Transverse colon (tissue), 4 donors: ENCODE results near the gene MRPL28. TPM values are rescaled to one million over a fixed set of nuclear protein-coding genes. Genes with fewer than 3 reads are reported as not detected.

ENCODE experiments used
- DNase-seq: peaks from one replicate; pipeline ENCODE4 v3.0.0-alpha.2; 2019
- H3K27ac ChIP-seq, 4 donors: fragments of 200-600 bp; sonication (generic); 2 replicates each; pipeline ENCODE4 v1.5.1; 2016 to 2018; ENCODE audit warnings: inconsistent platforms in 4 of 4
- H3K27me3 ChIP-seq: fragments of 200-600 bp; sonication (generic); 2 replicates; pipeline ENCODE4 v1.5.1; 2017; ENCODE audit warnings: inconsistent platforms
- H3K36me3 ChIP-seq, 4 donors: fragments of 200-600 bp; sonication (generic); 2 replicates each; pipeline ENCODE4 v1.5.1; 2017 to 2019; ENCODE audit warnings: inconsistent platforms in 4 of 4
- H3K4me1 ChIP-seq, 4 donors: fragments of 200-600 bp; sonication (generic); 2 replicates each; pipeline ENCODE4 v1.5.1; 2017 to 2020; ENCODE audit warnings: inconsistent platforms in 4 of 4
- H3K4me3 ChIP-seq, 4 donors: fragments of 200-600 bp; sonication (generic); 1 replicate in 1 of 4; 2 replicates in 3 of 4; pipeline versions ENCODE4 v1.5.1 to v1.6.1; 2017 to 2019; ENCODE audit warnings: inconsistent platforms in 4 of 4
- H3K9me3 ChIP-seq, 2 donors: fragments of 200-600 bp; sonication (generic); 2 replicates each; pipeline ENCODE4 v1.5.1; 2017 to 2019; ENCODE audit warnings: inconsistent platforms in 2 of 2
- EP300 ChIP-seq: sonication (generic); formaldehyde crosslinking; IDR thresholded peaks from one replicate; pipeline ENCODE4 v1.6.1; 2017; ENCODE audit warnings: antibody characterized with exemption, low read depth
- POLR2A ChIP-seq: fragments of 450-650 bp; IDR thresholded peaks from one replicate; pipeline ENCODE4 v1.6.1; 2016; ENCODE audit warnings: antibody characterized with exemption, mild to moderate bottlenecking, moderate library complexity
- POLR2AphosphoS5 ChIP-seq, 3 donors: sonication (generic); formaldehyde crosslinking; IDR thresholded peaks; one replicate each; pipeline ENCODE4 v1.6.1; 2016; ENCODE audit warnings: antibody characterized with exemption in 3 of 3
- WGBS, 2 donors: methylation state at CpG; one replicate each; pipeline ENCODE4 v1.1.5; 2018; ENCODE audit warnings: low coverage in 1 of 2; 5-methylcytosine and 5-hydroxymethylcytosine counted together
- in situ Hi-C, 4 donors: fragments of 200-750 bp; cut with MboI; loops; one replicate each; pipeline versions ENCODE4 v1.15.0 to v1.15.1; 2017; ENCODE audit warnings: low sequenced_read_pairs in 3 of 4, low pct_ligation_motif_present in 1 of 4, low pct_unique_long_range_greater_than_20kb in 1 of 4
- intact Hi-C: fragments of 100-400 bp; cut with DNase I; formaldehyde crosslinking; loops from one replicate; pipeline ENCODE4 v1.15.1; 2023; ENCODE audit warnings: low total_unique reads
- total RNA-seq, 4 donors: library from RNA; depleted of rRNA; stranded (reverse); fragments of >200 nt; gene quantifications; one replicate each; pipeline ENCODE4 v1.1.0, GENCODE V29; 2016
- TF ChIP-seq, protein P1 (sequence below), 5 experiments: fragments of 200-600 bp in 3 of 5; fragments of 450-650 bp in 2 of 5; sonication (generic) in 3 of 5; IDR thresholded peaks; 1 replicate in 2 of 5; 2 replicates in 3 of 5; pipeline ENCODE4 v1.5.1; 2016 to 2017; ENCODE audit warnings: antibody characterized with exemption in 5 of 5, inconsistent platforms in 3 of 5, mild to moderate bottlenecking in 2 of 5, moderate library complexity in 1 of 5

The MRPL28 gene
- total RNA-seq, 4 donors from 2014 or later, result 24.7 to 81.2 (median 53.0) TPM

DNA sequence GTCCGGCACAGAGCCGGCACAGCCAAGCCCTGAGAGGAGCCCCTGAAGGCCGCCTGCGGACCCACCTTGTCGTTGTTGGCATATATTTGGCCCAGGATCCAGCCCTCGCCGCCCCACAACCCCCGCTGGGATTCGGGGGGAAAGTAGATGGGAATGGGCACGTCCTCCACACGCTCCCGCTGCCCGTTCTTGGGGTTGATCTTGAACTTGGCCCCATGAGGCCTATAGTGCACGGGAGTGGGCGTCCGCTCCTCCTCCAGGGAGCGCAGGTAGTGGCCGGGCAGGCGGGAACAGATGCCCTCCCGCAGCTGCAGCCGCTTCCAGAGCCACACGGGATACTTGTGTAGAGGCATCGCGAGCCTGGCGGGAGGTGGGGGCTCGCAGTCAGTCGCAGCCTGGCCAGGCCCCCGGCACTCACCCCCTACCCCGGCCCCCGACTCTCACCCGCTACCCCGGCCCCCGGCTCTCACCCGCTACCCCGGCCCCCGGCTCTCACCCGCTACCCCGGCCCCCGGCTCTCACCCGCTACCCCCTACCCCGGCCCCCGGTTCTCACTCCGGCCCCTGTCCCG, 387 bp downstream of the MRPL28 start:
- peaks cover 12 to 19% (median 13%) of the 10 kb centered on the region in 4 donors for H3K4me1 ChIP-seq
- peak overlapping the region; percentile 38 to 61 (median 40) for H3K4me3 ChIP-seq
- peaks cover 0 to 21% (median 5%) of the 10 kb centered on the region in 4 donors for H3K36me3 ChIP-seq
- intact Hi-C loops (no loop called here), in situ Hi-C loops (no loop called here)
- 28 to 45% methylated on average over 4 to 28 of the region's 44 CpGs for WGBS, 2 donors
- no peak for TF ChIP-seq EP300
- no peak for DNase-seq
- no peaks in the 10 kb centered on the region for H3K27me3 ChIP-seq
- H3K9me3 ChIP-seq, result no peaks in the 10 kb centered on the region
- H3K27ac ChIP-seq, result peak overlapping the region in 3 of 4 donors; percentile 71 to 84 (median 74)

DNA sequence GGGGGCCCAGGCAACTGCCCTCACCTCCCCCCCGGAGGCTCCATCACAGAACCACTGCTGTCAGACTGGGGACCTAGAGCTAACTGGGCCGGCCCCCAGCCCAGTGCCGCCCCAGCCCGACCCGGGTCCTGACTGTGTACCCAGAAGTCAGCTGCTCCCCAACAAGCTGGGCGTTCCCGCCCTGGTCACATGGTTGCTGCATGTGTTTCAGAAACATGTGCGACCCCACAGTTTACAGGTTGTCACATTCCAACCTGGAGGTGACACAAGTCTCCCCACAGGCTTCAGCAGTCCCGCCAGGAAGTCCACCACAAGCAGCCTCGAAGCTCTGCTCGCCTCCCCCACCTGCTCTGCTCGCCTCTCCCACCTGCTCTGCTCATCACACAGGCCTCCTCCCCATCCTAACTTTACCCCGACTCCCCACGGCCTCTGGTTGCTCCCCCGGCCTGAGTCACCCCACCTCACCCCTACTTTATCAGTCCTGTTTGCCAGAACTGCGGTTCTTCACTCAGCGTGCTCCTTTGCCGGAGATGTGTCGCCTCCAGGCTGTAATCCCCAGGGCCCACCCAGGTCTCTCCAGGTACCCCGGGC, 968 bp downstream of the MRPL28 start:
- Histone ChIP-seq H3K27me3 (peaks cover 5% of the 10 kb centered on the region), H3K4me1 (peaks cover 12 to 19% (median 13%) of the 10 kb centered on the region in 4 donors), H3K4me3 (peak overlapping the region in 1 of 4 donors; percentile 61), H3K36me3 (peaks cover 0 to 15% (median 4%) of the 10 kb centered on the region in 4 donors), H3K27ac (no peak overlapping the region), H3K9me3 (no peaks in the 10 kb centered on the region)
- no peak for TF ChIP-seq POLR2A
- TF ChIP-seq, protein P1, sequence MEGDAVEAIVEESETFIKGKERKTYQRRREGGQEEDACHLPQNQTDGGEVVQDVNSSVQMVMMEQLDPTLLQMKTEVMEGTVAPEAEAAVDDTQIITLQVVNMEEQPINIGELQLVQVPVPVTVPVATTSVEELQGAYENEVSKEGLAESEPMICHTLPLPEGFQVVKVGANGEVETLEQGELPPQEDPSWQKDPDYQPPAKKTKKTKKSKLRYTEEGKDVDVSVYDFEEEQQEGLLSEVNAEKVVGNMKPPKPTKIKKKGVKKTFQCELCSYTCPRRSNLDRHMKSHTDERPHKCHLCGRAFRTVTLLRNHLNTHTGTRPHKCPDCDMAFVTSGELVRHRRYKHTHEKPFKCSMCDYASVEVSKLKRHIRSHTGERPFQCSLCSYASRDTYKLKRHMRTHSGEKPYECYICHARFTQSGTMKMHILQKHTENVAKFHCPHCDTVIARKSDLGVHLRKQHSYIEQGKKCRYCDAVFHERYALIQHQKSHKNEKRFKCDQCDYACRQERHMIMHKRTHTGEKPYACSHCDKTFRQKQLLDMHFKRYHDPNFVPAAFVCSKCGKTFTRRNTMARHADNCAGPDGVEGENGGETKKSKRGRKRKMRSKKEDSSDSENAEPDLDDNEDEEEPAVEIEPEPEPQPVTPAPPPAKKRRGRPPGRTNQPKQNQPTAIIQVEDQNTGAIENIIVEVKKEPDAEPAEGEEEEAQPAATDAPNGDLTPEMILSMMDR (IDR thresholded peaks at IDR 0.05), result no peak
- TF ChIP-seq POLR2AphosphoS5 (IDR thresholded peaks at IDR 0.05), result no peak
- TF ChIP-seq EP300, result no peak
- intact Hi-C loops (no loop called here), in situ Hi-C loops (no loop called here)
- 80 to 82% methylated on average over 2 to 19 of the region's 20 CpGs for WGBS, 2 donors
- no peak for DNase-seq

DNA sequence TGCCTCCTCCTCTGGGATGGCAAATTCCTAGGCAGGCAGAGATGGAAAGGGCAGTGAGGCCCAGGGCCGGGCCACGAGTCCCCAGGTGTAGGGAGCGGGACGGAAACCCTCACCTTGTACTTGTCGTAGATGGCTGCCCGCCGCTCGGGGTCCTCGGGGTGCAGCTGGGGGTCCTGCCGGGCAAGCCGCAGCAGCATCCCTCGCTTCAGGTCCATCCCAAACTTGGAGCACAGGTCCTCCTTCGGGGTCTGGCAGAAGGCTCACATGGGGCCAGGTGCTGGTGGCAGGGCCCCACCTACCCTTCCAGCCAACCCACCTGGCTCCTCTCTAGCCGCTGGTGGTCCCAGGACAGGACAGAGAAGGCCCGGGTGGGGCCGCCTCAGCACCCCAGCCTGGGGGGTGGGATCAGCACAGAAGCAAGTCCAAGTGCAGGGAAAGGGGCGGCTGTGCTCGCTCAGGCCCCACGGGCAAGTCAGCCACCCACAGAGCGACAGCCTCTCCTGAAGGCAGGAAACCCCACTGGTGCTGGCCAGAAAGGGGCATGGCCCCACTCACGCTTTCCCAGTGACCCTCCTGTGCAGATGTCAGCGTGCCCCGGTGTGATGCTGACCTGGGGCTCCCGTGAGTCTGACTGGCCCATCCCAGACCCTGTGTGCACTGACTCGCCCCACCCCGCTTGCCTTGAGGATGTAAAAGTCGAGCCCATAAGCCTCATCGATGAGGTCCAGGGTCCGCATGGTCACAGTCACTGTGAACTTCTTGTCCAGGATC, 1.8 kb downstream of the MRPL28 start:
- no peak for TF ChIP-seq POLR2AphosphoS5 (IDR thresholded peaks at IDR 0.05)
- Histone ChIP-seq H3K36me3 (peaks cover 0 to 15% (median 4%) of the 10 kb centered on the region in 4 donors), H3K27ac (no peak overlapping the region), H3K4me3 (no peak overlapping the region), H3K27me3 (peaks cover 11% of the 10 kb centered on the region), H3K4me1 (peaks cover 12 to 19% (median 13%) of the 10 kb centered on the region in 4 donors), H3K9me3 (no peaks in the 10 kb centered on the region)
- intact Hi-C loops, result no loop called here
- in situ Hi-C loops, result no loop called here
- peak; percentile 8 for DNase-seq
- WGBS, 2 donors, result 88% methylated on average over 29 of the region's 29 CpGs; no CpG with 5 or more reads in 1 of the 2 donors

DNA sequence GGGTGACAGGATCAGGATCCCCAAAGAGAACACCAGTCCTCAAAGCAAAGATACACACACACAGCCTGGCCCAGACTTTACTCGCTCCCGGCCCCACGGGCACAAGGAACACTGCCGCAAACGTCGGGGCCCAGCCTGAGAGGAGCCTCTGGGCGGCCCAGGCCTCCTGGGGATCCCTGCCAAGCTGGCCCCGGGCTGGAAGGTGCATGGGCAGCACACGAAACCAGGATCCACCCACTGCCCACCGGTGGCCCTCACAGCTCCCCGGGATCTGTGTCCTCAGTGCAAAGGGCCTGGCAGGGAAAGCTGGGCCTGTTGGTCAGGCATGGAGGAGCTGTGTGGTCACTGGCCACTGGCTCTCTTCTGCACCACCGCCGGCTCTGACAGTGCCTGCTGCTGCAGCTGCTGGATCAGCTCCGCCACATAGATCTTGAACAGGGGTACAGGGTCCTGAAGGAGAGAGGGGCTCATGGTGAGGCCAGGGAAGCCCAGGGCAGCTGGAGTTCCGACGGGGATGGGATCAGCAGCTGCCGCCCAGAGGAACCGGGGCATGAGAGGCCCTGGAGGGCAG, 2.9 kb downstream of the MRPL28 start:
- Histone ChIP-seq H3K27me3 (peaks cover 17% of the 10 kb centered on the region), H3K9me3 (no peaks in the 10 kb centered on the region), H3K27ac (no peak overlapping the region), H3K4me3 (no peak overlapping the region), H3K4me1 (peaks cover 12 to 19% (median 13%) of the 10 kb centered on the region in 4 donors), H3K36me3 (peaks cover 0 to 15% (median 4%) of the 10 kb centered on the region in 4 donors)
- no peak for DNase-seq
- in situ Hi-C loops, result no loop called here
- intact Hi-C loops, result no loop called here
- TF ChIP-seq POLR2AphosphoS5 (IDR thresholded peaks at IDR 0.05) (no peak), EP300 (no peak), POLR2A (no peak)
- TF ChIP-seq, protein P1 (IDR thresholded peaks at IDR 0.05), result no peak
- WGBS, 2 donors, result 92% methylated on average over 18 of the region's 18 CpGs; no CpG with 5 or more reads in 1 of the 2 donors

DNA sequence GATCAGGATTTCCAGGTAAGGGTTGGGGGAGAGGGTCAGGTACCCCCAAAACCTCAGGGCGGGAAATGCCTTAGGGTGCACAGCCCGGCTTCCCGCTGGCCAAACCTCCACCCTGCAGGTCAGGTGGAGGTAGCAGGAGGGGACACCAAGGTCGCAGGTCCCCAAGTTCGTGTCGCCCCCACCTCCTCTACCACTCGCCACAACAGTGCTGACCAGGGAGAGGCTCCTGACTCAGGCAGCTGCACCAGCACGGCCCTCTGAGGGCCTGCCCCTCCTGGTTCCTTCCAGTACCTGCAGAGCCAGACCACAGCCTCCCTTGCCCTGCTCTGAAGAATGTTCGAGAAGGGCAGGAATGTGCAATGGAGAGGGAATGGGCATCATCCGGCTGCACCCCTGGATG, 3.9 kb downstream of the MRPL28 start:
- DNase-seq, result peak; percentile 6
- intact Hi-C loops (no loop called here), in situ Hi-C loops (no loop called here)
- 90% methylated on average over 7 of the region's 10 CpGs; no CpG with 5 or more reads in 1 of the 2 donors for WGBS, 2 donors
- Histone ChIP-seq H3K4me1 (peaks cover 12 to 24% (median 16%) of the 10 kb centered on the region in 4 donors), H3K4me3 (no peak overlapping the region), H3K9me3 (no peaks in the 10 kb centered on the region), H3K36me3 (peaks cover 0 to 15% (median 4%) of the 10 kb centered on the region in 4 donors), H3K27ac (no peak overlapping the region), H3K27me3 (peaks cover 17% of the 10 kb centered on the region)
- no peak for TF ChIP-seq POLR2AphosphoS5 (IDR thresholded peaks at IDR 0.05)
- no peak for TF ChIP-seq EP300
- TF ChIP-seq POLR2A, result no peak
- TF ChIP-seq, protein P1 (IDR thresholded peaks at IDR 0.05), result no peak
